H1 (cell line): Measurements from ENCODE around the gene APEH. TPM values are rescaled to one million over a fixed set of nuclear protein-coding genes. Genes with fewer than 3 reads are reported as not detected.
"Not testable (repeated sequence)": the region's sequence is repeated elsewhere in the genome, so short reads cannot be mapped to it uniquely, and the experiment has no call there.

Experiments
- CTCF ChIA-PET: fragments of 300-600 bp; sonication (Branson Sonifier 250); formaldehyde crosslinking; loops from one replicate; lab custom pipeline; 2021; ENCODE audit not compliant: partially characterized antibody; lab: Charles Lee
- POLR2A ChIA-PET: fragments of 300-600 bp; sonication (Branson Sonifier 250); formaldehyde crosslinking; loops from one replicate; lab custom pipeline; 2021; ENCODE audit warnings: inconsistent platforms; ENCODE audit not compliant: partially characterized antibody; lab: Charles Lee
- DNase-seq, 2 experiments: peaks; one replicate each; pipeline versions ENCODE4 v3.0.0 to v3.0.0-alpha.2; 2010 to 2022; ENCODE audit warnings: low spot score in 2 of 2, low read depth in 1 of 2, mixed read lengths in 1 of 2
- FAIRE-seq: peaks from 2 replicates; lab custom pipeline; 2011; peaks lifted over from hg19 to GRCh38; lab: Jason Lieb, UNC
- H2AFZ ChIP-seq: 2 replicates; pipeline ENCODE4 v1.8.1; 2012; ENCODE audit warnings: low read length, inconsistent platforms
- H2AK5ac ChIP-seq: 2 replicates; pipeline ENCODE4 v1.6.1; 2013; ENCODE audit warnings: low read depth, low read length
- H2BK120ac ChIP-seq: replicated peaks from 2 replicates; pipeline ENCODE3; 2013; ENCODE audit warnings: low read depth, low read length, inconsistent platforms
- H2BK12ac ChIP-seq: 2 replicates; pipeline ENCODE4 v1.6.1; 2013; ENCODE audit warnings: low read depth, low read length
- H2BK15ac ChIP-seq: 2 replicates; pipeline ENCODE4 v1.6.1; 2013; ENCODE audit warnings: low read length
- H2BK20ac ChIP-seq: 2 replicates; pipeline ENCODE4 v1.6.1; 2013; ENCODE audit warnings: low read length
- H2BK5ac ChIP-seq: 2 replicates; pipeline ENCODE4 v1.6.1; 2013; ENCODE audit warnings: low read depth, low read length
- H3K14ac ChIP-seq: 2 replicates; pipeline ENCODE4 v1.6.1; 2013; ENCODE audit warnings: inconsistent platforms; ENCODE audit not compliant: insufficient read length
- H3K18ac ChIP-seq: 2 replicates; pipeline ENCODE4 v1.6.1; 2013; ENCODE audit warnings: low read length; ENCODE audit errors: extremely low read depth
- H3K23ac ChIP-seq: 2 replicates; pipeline ENCODE4 v1.6.1; 2013; ENCODE audit warnings: inconsistent platforms; ENCODE audit not compliant: insufficient read length
- H3K23me2 ChIP-seq: 2 replicates; pipeline ENCODE4 v1.6.1; 2013; ENCODE audit warnings: low read depth, low read length
- H3K27ac ChIP-seq: 2 replicates; pipeline ENCODE4 v1.6.1; 2011; ENCODE audit warnings: low read depth, low read length, inconsistent platforms
- H3K27me3 ChIP-seq, 4 experiments: replicated peaks in 1 of 4; 1 replicate in 1 of 4; 2 replicates in 3 of 4; pipeline versions ENCODE4 v1.6.1 to v1.8.1; 2011 to 2013; ENCODE audit warnings: low read length in 3 of 4, mild to moderate bottlenecking in 3 of 4, inconsistent platforms in 2 of 4, mixed read lengths in 2 of 4, moderate library complexity in 1 of 4; ENCODE audit not compliant: control insufficient read depth in 3 of 4, insufficient read depth in 3 of 4; ENCODE audit errors: extremely low read depth in 1 of 4
- H3K36me3 ChIP-seq, 4 experiments: 2 replicates each; pipeline versions ENCODE4 v1.6.1 to v1.8.1; 2011 to 2013; ENCODE audit warnings: mild to moderate bottlenecking in 4 of 4, low read length in 3 of 4, moderate library complexity in 2 of 4, control low read depth in 1 of 4, inconsistent platforms in 1 of 4; ENCODE audit not compliant: insufficient read depth in 4 of 4, control insufficient read depth in 2 of 4
- H3K4ac ChIP-seq: replicated peaks from 2 replicates; pipeline ENCODE3; 2013; ENCODE audit warnings: low read length, low read depth, mixed read lengths, inconsistent platforms; ENCODE audit not compliant: insufficient read length
- H3K4me1 ChIP-seq, 4 experiments: replicated peaks in 1 of 4; 1 replicate in 1 of 4; 2 replicates in 3 of 4; pipeline versions ENCODE4 v1.6.1 to v1.8.1; 2011 to 2013; ENCODE audit warnings: low read length in 3 of 4, inconsistent platforms in 2 of 4, mixed read lengths in 1 of 4; ENCODE audit not compliant: insufficient read depth in 4 of 4, control insufficient read depth in 3 of 4
- H3K4me2 ChIP-seq, 2 experiments: 2 replicates each; pipeline versions ENCODE4 v1.6.1 to v1.8.1; 2011 to 2013; ENCODE audit warnings: low read depth in 2 of 2, low read length in 2 of 2, control low read depth in 1 of 2, inconsistent platforms in 1 of 2, mild to moderate bottlenecking in 1 of 2; ENCODE audit not compliant: insufficient read depth in 1 of 2
- H3K4me3 ChIP-seq, 4 experiments: fragments of 200-600, 300-600 bp in 1 of 4; sonication (generic), shearing (Covaris generic), sonication (Bioruptor Twin) in 1 of 4; 2 replicates each; pipeline versions ENCODE4 v1.5.1 to v1.8.1; 2011 to 2016; ENCODE audit warnings: low read length in 4 of 4, low read depth in 3 of 4, control low read depth in 2 of 4, inconsistent platforms in 2 of 4, mild to moderate bottlenecking in 2 of 4, mixed read lengths in 1 of 4, moderate library complexity in 1 of 4; ENCODE audit not compliant: insufficient read depth in 2 of 4; ENCODE audit errors: extremely low read depth in 1 of 4
- H3K56ac ChIP-seq: replicated peaks from 2 replicates; pipeline ENCODE3; 2013; ENCODE audit warnings: low read depth, mild to moderate bottlenecking, mixed read lengths, low read length, inconsistent platforms; ENCODE audit not compliant: insufficient read length
- H3K79me1 ChIP-seq: 2 replicates; pipeline ENCODE4 v1.6.1; 2013; ENCODE audit warnings: low read depth, low read length, control low read depth
- H3K79me2 ChIP-seq, 2 experiments: 2 replicates each; pipeline versions ENCODE4 v1.6.1 to v1.8.1; 2012 to 2013; ENCODE audit warnings: low read length in 2 of 2, mild to moderate bottlenecking in 2 of 2, inconsistent platforms in 1 of 2; ENCODE audit not compliant: insufficient read depth in 2 of 2, control insufficient read depth in 1 of 2
- H3K9ac ChIP-seq, 4 experiments: replicated peaks in 1 of 4; 1 replicate in 1 of 4; 2 replicates in 3 of 4; pipeline versions ENCODE4 v1.6.1 to v1.8.1; 2011 to 2013; ENCODE audit warnings: low read depth in 3 of 4, low read length in 3 of 4, control low read depth in 2 of 4, mild to moderate bottlenecking in 2 of 4, moderate library complexity in 2 of 4, inconsistent platforms in 1 of 4; ENCODE audit errors: extremely low read depth in 1 of 4
- H3K9me3 ChIP-seq, 2 experiments: 2 replicates each; pipeline versions ENCODE4 v1.6.1 to v1.8.1; 2012 to 2013; ENCODE audit warnings: mild to moderate bottlenecking in 2 of 2, moderate library complexity in 2 of 2, control low read depth in 1 of 2, inconsistent platforms in 1 of 2, low read depth in 1 of 2, low read length in 1 of 2, mixed read lengths in 1 of 2; ENCODE audit not compliant: insufficient read depth in 2 of 2
- H4K20me1 ChIP-seq, 2 experiments: replicated peaks in 1 of 2; 2 replicates each; pipeline versions ENCODE3 to v1.8.1; 2011 to 2013; ENCODE audit warnings: inconsistent platforms in 2 of 2, low read length in 2 of 2, mild to moderate bottlenecking in 1 of 2; ENCODE audit not compliant: insufficient read depth in 2 of 2, control insufficient read depth in 1 of 2
- H4K5ac ChIP-seq: 2 replicates; pipeline ENCODE4 v1.6.1; 2013; ENCODE audit warnings: low read length, low read depth, mixed read lengths, inconsistent platforms; ENCODE audit not compliant: insufficient read length
- H4K8ac ChIP-seq: 2 replicates; pipeline ENCODE4 v1.8.0; 2013; ENCODE audit warnings: mild to moderate bottlenecking, moderate library complexity, low read length, inconsistent platforms; ENCODE audit not compliant: insufficient read depth; ENCODE audit errors: extremely low read depth
- H4K91ac ChIP-seq: replicated peaks from 2 replicates; pipeline ENCODE3; 2013; ENCODE audit warnings: low read length, mixed read lengths, inconsistent platforms; ENCODE audit not compliant: insufficient read length
- POLR2A ChIP-seq, 2 experiments: IDR thresholded peaks; 1 replicate in 1 of 2; 2 replicates in 1 of 2; pipeline ENCODE4 v1.6.1; 2011; ENCODE audit warnings: low read depth in 2 of 2, low read length in 2 of 2, mild to moderate bottlenecking in 2 of 2; ENCODE audit errors: control extremely low read depth in 1 of 2
- WGBS, 2 experiments: shearing (Covaris generic) in 1 of 2; methylation state at CpG; one replicate each; pipeline versions ENCODE4 v1.1.6 to v1.1.7; 2013 to 2015; ENCODE audit warnings: low lambda C conversion rate in 2 of 2, mixed read lengths in 2 of 2, inconsistent platforms in 1 of 2, low coverage in 1 of 2, missing lambda C conversion rate in 1 of 2; ENCODE audit not compliant: insufficient replicate concordance in 2 of 2, insufficient coverage in 1 of 2, insufficient read length in 1 of 2; ENCODE audit errors: extremely low coverage in 1 of 2, missing lambda C conversion rate in 1 of 2; 5-methylcytosine and 5-hydroxymethylcytosine counted together
- polyA plus RNA-seq, 7 experiments: library from polyadenylated mRNA; depleted of rRNA in 3 of 7; stranded (reverse) in 5 of 7; unstranded in 2 of 7; fragments of >200 nt in 5 of 7; fragments of 200-250 nt in 2 of 7; gene quantifications; 1 replicate in 5 of 7; 2 replicates in 1 of 7; 4 replicates in 1 of 7; pipeline versions ENCODE4 v1.2.1 to v1.2.3, GENCODE V29; 2011 to 2013; ENCODE audit warnings: missing spikeins in 2 of 7, mixed read lengths in 2 of 7
- total RNA-seq: library from RNA; stranded (reverse); fragmentation: NEBNext Ultra II Directional; extraction: Animal tissue kit (Norgen Biotek cat#: 25700); gene quantifications from 2 replicates; pipeline ENCODE4 v1.2.1, GENCODE V29; 2021

The APEH gene
- total and polyA plus RNA-seq, 2 of the 8 experiments (the other 6 are each of a cell fraction or from before 2014, with no cell fraction given) = 222 to 260 TPM

- 80% methylated on average over 6 of the region's 10 CpGs; no CpG with 5 or more reads in 1 of the 2 experiments for WGBS, 2 experiments
- H4K91ac ChIP-seq, H3K79me1 ChIP-seq, H3K9me3 ChIP-seq, DNase-seq, H3K18ac ChIP-seq, H2BK20ac ChIP-seq, H3K27me3 ChIP-seq, H3K27ac ChIP-seq, H2AFZ ChIP-seq, H2BK12ac ChIP-seq, H2BK15ac ChIP-seq, CTCF ChIA-PET, H3K56ac ChIP-seq, H3K23ac ChIP-seq, H3K4ac ChIP-seq, H3K4me1 ChIP-seq, H2AK5ac ChIP-seq, H3K79me2 ChIP-seq: not testable (repeated sequence)
- Histone ChIP-seq H3K23me2 (peaks cover 14% of the 10 kb centered on the region), H4K20me1 (peaks cover 0 to 10% of the 10 kb centered on the region in 2 experiments), H3K4me3 (0 out of 8 replicates have a peak overlapping the region, but pooled peaks of 1 of the 4 experiments have one; percentile 74)
- POLR2A ChIA-PET = interaction anchor here (0.8 kb wide), 1 partner anchor 23 kb away, joined by 3 read pairs; no protein-coding TSS in a partner anchor
- 0 out of 3 replicates have a peak, but pooled peaks of 1 of the 2 experiments have one; percentile 4 for TF ChIP-seq POLR2A (IDR thresholded peaks at IDR 0.05; ENCODE audit: control extremely low read depth in 1 of 2, low read depth in 2 of 2, low read length in 2 of 2)
- TF ChIP-seq, all 59 proteins: peak for 1; not testable (repeated sequence) for 58
- not testable (repeated sequence) for H3K9ac ChIP-seq, H2BK5ac ChIP-seq, H4K5ac ChIP-seq, H4K8ac ChIP-seq, FAIRE-seq, H3K14ac ChIP-seq, H2BK120ac ChIP-seq
- peaks cover 19 to 38% (median 34%) of the 10 kb centered on the region in 4 experiments for H3K36me3 ChIP-seq
- H3K4me2 ChIP-seq = peak overlapping the region; percentile 77 to 99; a peak in 1 of 4 replicates
Measured at GRCh38 chr3:49685103-49685502, 11.0 kb downstream of the APEH start.
